ENCODE measurements around the gene MYO3B. TPM values are rescaled to one million over a fixed set of nuclear protein-coding genes. Genes with fewer than 3 reads are reported as not detected.

The MYO3B gene
- polyA plus RNA-seq, 1 of the 3 experiments (the other 2 are of a cell fraction): not detected

GRCh38 chr2:170207901-170208300 is 30.0 kb downstream of the MYO3B start:
- Histone ChIP-seq H3K36me3 (replicated peaks in 1 of 2; ENCODE audit: control insufficient read depth in 1 of 2, insufficient read depth in 2 of 2, low read length in 1 of 2) (no peaks in the 10 kb centered on the region), H3K9me3 (no peaks in the 10 kb centered on the region), H3F3A (replicated peaks; ENCODE audit: insufficient read depth) (no peaks in the 10 kb centered on the region), H3K27me3 (ENCODE audit: insufficient read depth) (no peaks in the 10 kb centered on the region), H2AFZ (ENCODE audit: low read depth) (no peak overlapping the region), H3K4me3 (ENCODE audit: low read depth in 2 of 2, low read length in 1 of 2) (no peak overlapping the region), H3K4me1 (ENCODE audit: control insufficient read depth in 1 of 2, insufficient read depth in 2 of 2, low read depth in 1 of 2, low read length in 1 of 2) (no peaks in the 10 kb centered on the region; a peak in 1 of 4 replicates), H3K79me2 (ENCODE audit: insufficient read depth) (no peaks in the 10 kb centered on the region), H3K4me2 (no peak overlapping the region), H3K9me2 (no peaks in the 10 kb centered on the region), H3K27ac (ENCODE audit: low read depth in 2 of 2, low read length in 1 of 2) (no peak overlapping the region), H4K20me1 (ENCODE audit: insufficient read depth) (no peaks in the 10 kb centered on the region), H3K9ac (no peak overlapping the region)
- POLR2A ChIA-PET: no interaction called here
- CTCF ChIA-PET: interaction anchor here (0.6 kb wide), 1 partner anchor 737 kb away, joined by 3 read pairs; no protein-coding TSS in a partner anchor
- TF ChIP-seq RXRA (IDR thresholded peaks at IDR 0.05; ENCODE audit: borderline replicate concordance, low read depth) (no peak), SMC3 (IDR thresholded peaks at IDR 0.05; ENCODE audit: low read depth, low read length) (no peak), USF2 (IDR thresholded peaks at IDR 0.05; ENCODE audit: borderline replicate concordance, low read depth, low read length) (no peak), CHD2 (IDR thresholded peaks at IDR 0.05; ENCODE audit: low read length, partially characterized antibody) (no peak), EP300 (IDR thresholded peaks at IDR 0.05; ENCODE audit: borderline replicate concordance in 1 of 2, low read depth in 1 of 2, low read length in 1 of 2) (no peak), MAX (IDR thresholded peaks at IDR 0.05; ENCODE audit: low read depth) (no peak), GATA2 (CRISPR knock-in tag; IDR thresholded peaks at IDR 0.05) (no peak), MXI1 (IDR thresholded peaks at IDR 0.05; ENCODE audit: low read depth, low read length) (no peak), ELF1 (IDR thresholded peaks at IDR 0.05) (no peak), MEF2A (IDR thresholded peaks at IDR 0.05; ENCODE audit: borderline replicate concordance, low read depth) (no peak)
- WGBS (ENCODE audit: low lambda C conversion rate): 23% methylated on average over 4 of the region's 4 CpGs
- DNase-seq: no peak

- H3K9me3 ChIP-seq: no peaks in the 10 kb centered on the region
- H3F3A ChIP-seq (replicated peaks; ENCODE audit: insufficient read depth): no peaks in the 10 kb centered on the region
- no peaks in the 10 kb centered on the region for H4K20me1 ChIP-seq (ENCODE audit: insufficient read depth)
- H3K4me3 ChIP-seq (ENCODE audit: low read depth in 2 of 2, low read length in 1 of 2): no peak overlapping the region
- H3K4me2 ChIP-seq: no peak overlapping the region
- WGBS (ENCODE audit: low lambda C conversion rate): 33% methylated on average over 2 of the region's 2 CpGs
- H3K4me1 ChIP-seq (ENCODE audit: control insufficient read depth in 1 of 2, insufficient read depth in 2 of 2, low read depth in 1 of 2, low read length in 1 of 2): no peaks in the 10 kb centered on the region; a peak in 1 of 4 replicates
- no peaks in the 10 kb centered on the region for H3K9me2 ChIP-seq
- CTCF ChIA-PET: interaction anchor here (0.7 kb wide), 2 partner anchors 13 to 14 kb away, joined by 3 to 4 read pairs; no protein-coding TSS in a partner anchor
- H2AFZ ChIP-seq (ENCODE audit: low read depth): no peak overlapping the region
- no peaks in the 10 kb centered on the region for H3K36me3 ChIP-seq (replicated peaks in 1 of 2; ENCODE audit: control insufficient read depth in 1 of 2, insufficient read depth in 2 of 2, low read length in 1 of 2)
- H3K9ac ChIP-seq: no peak overlapping the region
- H3K27ac ChIP-seq (ENCODE audit: low read depth in 2 of 2, low read length in 1 of 2): no peak overlapping the region
- DNase-seq: no peak
- no peaks in the 10 kb centered on the region for H3K79me2 ChIP-seq (ENCODE audit: insufficient read depth)
- POLR2A ChIA-PET: no interaction called here
- H3K27me3 ChIP-seq (ENCODE audit: insufficient read depth): no peaks in the 10 kb centered on the region
- TF ChIP-seq USF2 (IDR thresholded peaks at IDR 0.05; ENCODE audit: borderline replicate concordance, low read depth, low read length) (no peak), NRF1 (IDR thresholded peaks at IDR 0.05; ENCODE audit: low read depth, low read length) (no peak), IRF3 (IDR thresholded peaks at IDR 0.05; ENCODE audit: low read depth, low read length) (no peak), MEF2A (IDR thresholded peaks at IDR 0.05; ENCODE audit: borderline replicate concordance, low read depth) (no peak), PBX3 (IDR thresholded peaks at IDR 0.05) (no peak), SMC3 (IDR thresholded peaks at IDR 0.05; ENCODE audit: low read depth, low read length) (no peak), FOSL2 (IDR thresholded peaks at IDR 0.05; ENCODE audit: borderline replicate concordance, low read depth) (no peak), CTCF (IDR thresholded peaks at IDR 0.05) (no peak), FOXM1 (IDR thresholded peaks at IDR 0.05; ENCODE audit: low read depth) (no peak), REST (IDR thresholded peaks at IDR 0.05; ENCODE audit: low read depth, low read length) (no peak)
Observed at GRCh38 chr2:170208967-170209366, 31.0 kb downstream of the MYO3B start.

Data from SK-N-SH (cell line).